Measurements from ENCODE around the gene SEC22C. TPM values are rescaled to one million over a fixed set of nuclear protein-coding genes. Genes with fewer than 3 reads are reported as not detected.
A peak's percentile ranks its signal among the peaks of the same experiment; 100 is the strongest.

The SEC22C gene
- total and polyA plus RNA-seq, 2 experiments from 2014 or later = 21.9 to 48.3 TPM

DNA sequence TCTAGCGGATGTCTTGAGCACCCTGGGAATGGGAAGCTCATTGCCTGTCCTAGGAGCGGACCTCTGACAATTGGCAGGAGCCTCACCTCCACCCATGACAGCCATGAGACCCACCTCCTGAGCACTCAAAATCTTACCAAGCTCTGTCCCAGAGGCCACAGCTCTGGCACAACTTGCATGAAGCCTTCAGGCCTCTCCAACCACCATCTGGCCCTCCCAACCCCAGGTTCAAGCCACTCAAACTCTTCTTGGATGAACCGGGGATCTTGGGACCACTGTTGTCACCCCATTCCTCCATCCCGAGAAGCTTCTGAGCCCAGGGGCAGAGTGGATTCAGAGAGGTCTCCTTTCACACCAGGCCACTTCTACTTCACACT is 77.8 kb downstream of the SEC22C start (continued):
- TF ChIP-seq, protein P1, sequence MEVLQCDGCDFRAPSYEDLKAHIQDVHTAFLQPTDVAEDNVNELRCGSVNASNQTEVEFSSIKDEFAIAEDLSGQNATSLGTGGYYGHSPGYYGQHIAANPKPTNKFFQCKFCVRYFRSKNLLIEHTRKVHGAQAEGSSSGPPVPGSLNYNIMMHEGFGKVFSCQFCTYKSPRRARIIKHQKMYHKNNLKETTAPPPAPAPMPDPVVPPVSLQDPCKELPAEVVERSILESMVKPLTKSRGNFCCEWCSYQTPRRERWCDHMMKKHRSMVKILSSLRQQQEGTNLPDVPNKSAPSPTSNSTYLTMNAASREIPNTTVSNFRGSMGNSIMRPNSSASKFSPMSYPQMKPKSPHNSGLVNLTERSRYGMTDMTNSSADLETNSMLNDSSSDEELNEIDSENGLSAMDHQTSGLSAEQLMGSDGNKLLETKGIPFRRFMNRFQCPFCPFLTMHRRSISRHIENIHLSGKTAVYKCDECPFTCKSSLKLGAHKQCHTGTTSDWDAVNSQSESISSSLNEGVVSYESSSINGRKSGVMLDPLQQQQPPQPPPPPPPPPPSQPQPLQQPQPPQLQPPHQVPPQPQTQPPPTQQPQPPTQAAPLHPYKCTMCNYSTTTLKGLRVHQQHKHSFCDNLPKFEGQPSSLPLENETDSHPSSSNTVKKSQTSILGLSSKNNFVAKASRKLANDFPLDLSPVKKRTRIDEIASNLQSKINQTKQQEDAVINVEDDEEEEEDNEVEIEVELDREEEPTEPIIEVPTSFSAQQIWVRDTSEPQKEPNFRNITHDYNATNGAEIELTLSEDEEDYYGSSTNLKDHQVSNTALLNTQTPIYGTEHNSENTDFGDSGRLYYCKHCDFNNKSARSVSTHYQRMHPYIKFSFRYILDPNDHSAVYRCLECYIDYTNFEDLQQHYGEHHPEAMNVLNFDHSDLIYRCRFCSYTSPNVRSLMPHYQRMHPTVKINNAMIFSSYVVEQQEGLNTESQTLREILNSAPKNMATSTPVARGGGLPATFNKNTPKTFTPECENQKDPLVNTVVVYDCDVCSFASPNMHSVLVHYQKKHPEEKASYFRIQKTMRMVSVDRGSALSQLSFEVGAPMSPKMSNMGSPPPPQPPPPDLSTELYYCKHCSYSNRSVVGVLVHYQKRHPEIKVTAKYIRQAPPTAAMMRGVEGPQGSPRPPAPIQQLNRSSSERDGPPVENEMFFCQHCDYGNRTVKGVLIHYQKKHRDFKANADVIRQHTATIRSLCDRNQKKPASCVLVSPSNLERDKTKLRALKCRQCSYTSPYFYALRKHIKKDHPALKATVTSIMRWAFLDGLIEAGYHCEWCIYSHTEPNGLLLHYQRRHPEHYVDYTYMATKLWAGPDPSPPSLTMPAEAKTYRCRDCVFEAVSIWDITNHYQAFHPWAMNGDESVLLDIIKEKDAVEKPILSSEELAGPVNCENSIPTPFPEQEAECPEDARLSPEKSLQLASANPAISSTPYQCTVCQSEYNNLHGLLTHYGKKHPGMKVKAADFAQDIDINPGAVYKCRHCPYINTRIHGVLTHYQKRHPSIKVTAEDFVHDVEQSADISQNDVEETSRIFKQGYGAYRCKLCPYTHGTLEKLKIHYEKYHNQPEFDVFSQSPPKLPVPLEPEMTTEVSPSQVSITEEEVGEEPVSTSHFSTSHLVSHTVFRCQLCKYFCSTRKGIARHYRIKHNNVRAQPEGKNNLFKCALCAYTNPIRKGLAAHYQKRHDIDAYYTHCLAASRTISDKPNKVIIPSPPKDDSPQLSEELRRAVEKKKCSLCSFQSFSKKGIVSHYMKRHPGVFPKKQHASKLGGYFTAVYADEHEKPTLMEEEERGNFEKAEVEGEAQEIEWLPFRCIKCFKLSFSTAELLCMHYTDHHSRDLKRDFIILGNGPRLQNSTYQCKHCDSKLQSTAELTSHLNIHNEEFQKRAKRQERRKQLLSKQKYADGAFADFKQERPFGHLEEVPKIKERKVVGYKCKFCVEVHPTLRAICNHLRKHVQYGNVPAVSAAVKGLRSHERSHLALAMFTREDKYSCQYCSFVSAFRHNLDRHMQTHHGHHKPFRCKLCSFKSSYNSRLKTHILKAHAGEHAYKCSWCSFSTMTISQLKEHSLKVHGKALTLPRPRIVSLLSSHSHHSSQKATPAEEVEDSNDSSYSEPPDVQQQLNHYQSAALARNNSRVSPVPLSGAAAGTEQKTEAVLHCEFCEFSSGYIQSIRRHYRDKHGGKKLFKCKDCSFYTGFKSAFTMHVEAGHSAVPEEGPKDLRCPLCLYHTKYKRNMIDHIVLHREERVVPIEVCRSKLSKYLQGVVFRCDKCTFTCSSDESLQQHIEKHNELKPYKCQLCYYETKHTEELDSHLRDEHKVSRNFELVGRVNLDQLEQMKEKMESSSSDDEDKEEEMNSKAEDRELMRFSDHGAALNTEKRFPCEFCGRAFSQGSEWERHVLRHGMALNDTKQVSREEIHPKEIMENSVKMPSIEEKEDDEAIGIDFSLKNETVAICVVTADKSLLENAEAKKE (CRISPR knock-in tag; IDR thresholded peaks at IDR 0.05) = no peak
- TF ChIP-seq ZNF331 (CRISPR knock-in tag; IDR thresholded peaks at IDR 0.05; ENCODE audit: low read depth) = no peak
- TF ChIP-seq STAT1 (IDR thresholded peaks at IDR 0.05; ENCODE audit: unreplicated experiment) = no peak

DNA sequence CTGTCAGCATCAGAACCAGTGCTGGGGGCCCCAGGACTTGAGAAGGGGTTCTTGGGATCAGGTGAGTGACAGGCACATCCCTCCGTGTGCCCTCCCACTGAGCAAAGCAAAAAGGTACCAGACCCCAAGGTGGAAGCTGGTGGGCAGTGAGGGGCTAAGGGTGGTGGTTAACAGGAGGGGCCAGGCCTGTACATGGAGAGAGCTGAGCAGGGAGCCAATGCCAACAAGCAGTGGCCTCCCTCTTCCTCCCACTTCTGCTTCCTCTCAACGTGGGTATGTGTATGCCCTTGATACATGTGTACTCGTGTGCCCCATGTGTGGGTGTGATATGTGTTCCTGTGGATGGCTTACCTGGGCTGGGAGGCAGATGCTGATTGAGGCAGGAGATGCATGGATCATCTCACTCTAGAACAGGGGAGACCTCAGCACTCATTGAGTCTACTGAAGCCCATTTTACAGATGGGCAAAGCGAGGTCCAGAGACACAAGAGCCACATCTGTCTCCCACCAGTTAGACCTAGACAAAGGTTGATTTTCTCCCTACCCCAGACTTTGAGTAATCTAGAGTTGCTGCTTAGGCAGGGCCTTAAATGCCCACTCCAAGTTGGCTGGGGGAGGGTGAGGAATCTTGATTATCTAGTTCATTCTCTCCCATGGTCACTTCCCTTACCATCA is 78.4 kb downstream of the SEC22C start:
- Histone ChIP-seq H3K36me3 (ENCODE audit: insufficient read depth) (no peaks in the 10 kb centered on the region), H3K4me1 (ENCODE audit: insufficient read depth) (peaks cover 17% of the 10 kb centered on the region), H3K27ac (ENCODE audit: low read depth) (no peak overlapping the region), H3K79me2 (replicated peaks; ENCODE audit: insufficient read depth) (no peaks in the 10 kb centered on the region), H3K4me3 (peak overlapping the region; percentile 96), H2AFZ (no peak overlapping the region; the same call in 1 of the 2 replicates), H3K9me2 (ENCODE audit: insufficient read depth) (no peaks in the 10 kb centered on the region), H3F3A (replicated peaks; ENCODE audit: low read depth) (no peaks in the 10 kb centered on the region), H3K4me2 (peak overlapping the region; percentile 100), H3K27me3 (ENCODE audit: insufficient read depth) (peaks cover 51% of the 10 kb centered on the region), H4K20me1 (replicated peaks; ENCODE audit: insufficient read depth) (no peaks in the 10 kb centered on the region; the same call in 1 of the 2 replicates)
- no peak for TF ChIP-seq JUNB (IDR thresholded peaks at IDR 0.05; ENCODE audit: unreplicated experiment)
- TF ChIP-seq, protein P2, sequence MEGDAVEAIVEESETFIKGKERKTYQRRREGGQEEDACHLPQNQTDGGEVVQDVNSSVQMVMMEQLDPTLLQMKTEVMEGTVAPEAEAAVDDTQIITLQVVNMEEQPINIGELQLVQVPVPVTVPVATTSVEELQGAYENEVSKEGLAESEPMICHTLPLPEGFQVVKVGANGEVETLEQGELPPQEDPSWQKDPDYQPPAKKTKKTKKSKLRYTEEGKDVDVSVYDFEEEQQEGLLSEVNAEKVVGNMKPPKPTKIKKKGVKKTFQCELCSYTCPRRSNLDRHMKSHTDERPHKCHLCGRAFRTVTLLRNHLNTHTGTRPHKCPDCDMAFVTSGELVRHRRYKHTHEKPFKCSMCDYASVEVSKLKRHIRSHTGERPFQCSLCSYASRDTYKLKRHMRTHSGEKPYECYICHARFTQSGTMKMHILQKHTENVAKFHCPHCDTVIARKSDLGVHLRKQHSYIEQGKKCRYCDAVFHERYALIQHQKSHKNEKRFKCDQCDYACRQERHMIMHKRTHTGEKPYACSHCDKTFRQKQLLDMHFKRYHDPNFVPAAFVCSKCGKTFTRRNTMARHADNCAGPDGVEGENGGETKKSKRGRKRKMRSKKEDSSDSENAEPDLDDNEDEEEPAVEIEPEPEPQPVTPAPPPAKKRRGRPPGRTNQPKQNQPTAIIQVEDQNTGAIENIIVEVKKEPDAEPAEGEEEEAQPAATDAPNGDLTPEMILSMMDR (conservative IDR thresholded peaks at IDR 0.05; ENCODE audit: low read depth in 2 of 2) = no peak
- no peak for TF ChIP-seq ZNF331 (CRISPR knock-in tag; IDR thresholded peaks at IDR 0.05; ENCODE audit: low read depth)
- TF ChIP-seq, protein P1 (CRISPR knock-in tag; IDR thresholded peaks at IDR 0.05) = no peak
- ATAC-seq (no peak), DNase-seq (ENCODE audit: low spot score) (no peak)
- Mint-ChIP-seq H3K27ac (no peak overlapping the region), H3K4me3 (peak overlapping the region; percentile 78), H3K4me1 (peaks cover 35% of the 10 kb centered on the region), H3K27me3 (ENCODE audit: insufficient read depth, low read depth, poor library complexity) (peaks cover 42% of the 10 kb centered on the region), H3K36me3 (ENCODE audit: low read depth) (no peaks in the 10 kb centered on the region; the same call in 2 of the 3 replicates), H3K9me3 (peaks cover 3% of the 10 kb centered on the region; the same call in 1 of the 3 replicates)

Measured in GM23338 (cell line).